Dendritic cell treated with granulocyte-macrophage colony-stimulating factor and Interleukin-4, amounts not matched to agents 40 ng/mL and 50 ng/mL, for 4 days (primary cell): ENCODE results near the gene CDC42BPA.

Source experiments
- H3K27ac Mint-ChIP-seq: one replicate; pipeline ENCODE4 v1.8.0; 2022; ENCODE audit warnings: mild to moderate bottlenecking, mixed read lengths
- H3K27me3 Mint-ChIP-seq: one replicate; pipeline ENCODE4 v1.8.0; 2022; ENCODE audit warnings: mild to moderate bottlenecking, mixed read lengths
- H3K36me3 Mint-ChIP-seq: one replicate; pipeline ENCODE4 v1.8.0; 2022; ENCODE audit warnings: low read depth, mixed read lengths
- H3K4me1 Mint-ChIP-seq: one replicate; pipeline ENCODE4 v1.8.0; 2022; ENCODE audit warnings: low read depth, mixed read lengths
- H3K4me3 Mint-ChIP-seq: one replicate; pipeline ENCODE4 v1.8.0; 2022; ENCODE audit warnings: mild to moderate bottlenecking, moderate library complexity, mixed read lengths
- H3K9me3 Mint-ChIP-seq: one replicate; pipeline ENCODE4 v1.8.0; 2022; ENCODE audit warnings: mixed read lengths
- intact Hi-C: fragments of 100-400 bp; cut with micrococcal nuclease; formaldehyde crosslinking; loops from one replicate; pipeline ENCODE4 v1.15.0; 2022

Gene CDC42BPA

DNA sequence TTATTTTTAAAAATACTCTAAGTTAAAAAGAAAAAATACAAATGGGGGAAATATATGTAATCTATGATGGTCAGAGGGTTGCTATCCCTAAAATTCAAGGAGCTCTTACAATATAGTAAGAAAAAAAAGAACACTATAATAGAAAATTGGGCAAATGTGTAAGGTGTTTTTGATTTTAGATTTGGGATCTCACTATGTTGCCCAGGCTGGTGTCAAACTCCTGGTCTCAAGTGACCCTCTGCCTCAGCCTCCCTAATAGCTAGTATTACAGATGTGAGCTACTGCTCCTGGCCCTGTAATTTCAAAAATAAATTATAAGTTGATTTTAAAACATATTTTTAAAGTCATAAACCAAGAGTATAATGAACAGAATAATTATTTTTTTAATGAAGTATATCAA, 45.9 kb downstream of the CDC42BPA start:
- Mint-ChIP-seq H3K4me1 (no peaks in the 10 kb centered on the region), H3K27me3 (no peaks in the 10 kb centered on the region), H3K27ac (no peak overlapping the region), H3K9me3 (peaks cover 11% of the 10 kb centered on the region), H3K4me3 (no peak overlapping the region), H3K36me3 (no peaks in the 10 kb centered on the region)
- intact Hi-C loops: no loop called here

DNA sequence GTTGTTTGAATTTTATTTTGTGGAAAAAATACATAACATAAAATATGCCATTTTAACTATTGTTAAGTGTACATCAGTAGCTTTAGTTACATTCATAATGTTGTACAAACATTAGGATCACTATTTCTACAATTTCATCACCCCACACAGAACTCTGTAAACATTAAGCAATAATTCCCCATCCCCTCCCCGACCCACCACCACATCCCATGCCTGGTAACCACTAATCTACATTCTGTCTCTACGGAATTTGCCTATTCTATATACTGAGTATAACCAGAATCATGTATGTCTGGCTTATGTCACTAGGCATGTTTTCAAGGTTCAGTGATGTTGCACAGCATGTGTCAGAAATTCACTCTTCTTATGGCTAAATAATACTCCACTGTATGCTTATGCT, 47.7 kb downstream of the CDC42BPA start:
- intact Hi-C loops: no loop called here
- no peaks in the 10 kb centered on the region for H3K36me3 Mint-ChIP-seq
- no peak overlapping the region for H3K27ac Mint-ChIP-seq
- no peaks in the 10 kb centered on the region for H3K27me3 Mint-ChIP-seq
- H3K4me1 Mint-ChIP-seq: no peaks in the 10 kb centered on the region
- no peak overlapping the region for H3K4me3 Mint-ChIP-seq
- peaks cover 1% of the 10 kb centered on the region for H3K9me3 Mint-ChIP-seq

DNA sequence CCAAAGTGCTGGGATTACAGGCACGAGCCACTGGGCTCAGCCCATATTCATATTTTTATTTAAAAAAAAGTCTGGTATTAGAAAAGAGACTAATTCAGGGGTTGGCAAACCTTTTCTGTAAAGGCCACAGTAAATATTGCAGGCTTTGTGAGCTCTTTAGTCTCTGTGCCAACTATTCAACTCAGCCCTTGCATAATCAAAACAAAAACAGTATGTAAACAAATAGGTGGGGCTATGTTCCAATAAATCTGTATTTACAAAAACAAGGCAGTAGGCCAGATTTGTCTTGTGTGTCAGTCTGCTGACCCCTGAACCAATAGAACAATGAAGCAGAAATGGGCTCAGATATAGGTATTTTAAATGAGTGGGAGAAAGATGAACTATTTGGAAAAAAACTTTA, 49.3 kb downstream of the CDC42BPA start:
- H3K27ac Mint-ChIP-seq: no peak overlapping the region
- no peaks in the 10 kb centered on the region for H3K9me3 Mint-ChIP-seq
- no peak overlapping the region for H3K4me3 Mint-ChIP-seq
- no peaks in the 10 kb centered on the region for H3K27me3 Mint-ChIP-seq
- intact Hi-C loops: no loop called here
- no peaks in the 10 kb centered on the region for H3K36me3 Mint-ChIP-seq
- H3K4me1 Mint-ChIP-seq: no peaks in the 10 kb centered on the region

DNA sequence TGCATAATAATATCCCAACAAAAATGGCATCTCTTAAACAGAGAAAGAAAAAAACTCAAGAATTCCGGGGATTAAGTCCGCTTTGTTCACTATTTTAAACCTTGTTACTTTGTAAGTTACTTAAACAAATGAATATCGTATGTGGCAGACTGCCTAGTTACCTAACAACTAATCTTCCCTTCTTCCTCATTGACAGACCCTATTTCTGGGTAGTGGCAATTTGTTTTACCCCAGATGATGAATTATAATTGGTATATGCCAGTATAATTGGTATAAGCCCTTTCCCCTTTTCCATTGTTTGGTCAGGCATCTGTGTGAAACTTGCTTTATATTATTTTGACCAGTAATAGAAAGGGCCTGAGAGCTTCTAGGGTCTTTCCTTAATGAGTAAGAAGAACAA, 52.4 kb downstream of the CDC42BPA start:
- no peak overlapping the region for H3K27ac Mint-ChIP-seq
- no peak overlapping the region for H3K4me3 Mint-ChIP-seq
- no peaks in the 10 kb centered on the region for H3K27me3 Mint-ChIP-seq
- H3K9me3 Mint-ChIP-seq: no peaks in the 10 kb centered on the region
- intact Hi-C loops: no loop called here
- no peaks in the 10 kb centered on the region for H3K4me1 Mint-ChIP-seq
- H3K36me3 Mint-ChIP-seq: no peaks in the 10 kb centered on the region

DNA sequence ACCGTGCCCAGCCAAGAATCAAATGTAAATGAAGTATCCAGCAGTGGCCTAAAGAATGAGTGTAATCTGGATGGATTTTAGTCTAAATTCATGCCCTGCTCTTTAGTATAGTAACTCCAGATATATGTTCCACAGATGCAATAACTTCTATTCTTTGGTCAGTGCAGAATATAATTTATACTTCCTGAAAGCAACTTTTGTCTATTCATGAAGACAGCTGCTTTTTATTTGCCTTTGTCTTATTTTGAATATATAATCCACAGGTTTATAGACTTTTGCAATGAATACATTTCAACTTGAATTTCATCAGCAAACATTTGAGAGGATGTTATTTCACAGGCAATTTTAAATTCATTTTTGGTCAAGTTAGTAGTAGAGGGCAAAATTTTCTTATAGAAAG, 54.4 kb downstream of the CDC42BPA start:
- Mint-ChIP-seq H3K4me3 (no peak overlapping the region), H3K4me1 (no peaks in the 10 kb centered on the region), H3K36me3 (no peaks in the 10 kb centered on the region), H3K9me3 (no peaks in the 10 kb centered on the region), H3K27me3 (no peaks in the 10 kb centered on the region), H3K27ac (no peak overlapping the region)
- intact Hi-C loops: no loop called here

DNA sequence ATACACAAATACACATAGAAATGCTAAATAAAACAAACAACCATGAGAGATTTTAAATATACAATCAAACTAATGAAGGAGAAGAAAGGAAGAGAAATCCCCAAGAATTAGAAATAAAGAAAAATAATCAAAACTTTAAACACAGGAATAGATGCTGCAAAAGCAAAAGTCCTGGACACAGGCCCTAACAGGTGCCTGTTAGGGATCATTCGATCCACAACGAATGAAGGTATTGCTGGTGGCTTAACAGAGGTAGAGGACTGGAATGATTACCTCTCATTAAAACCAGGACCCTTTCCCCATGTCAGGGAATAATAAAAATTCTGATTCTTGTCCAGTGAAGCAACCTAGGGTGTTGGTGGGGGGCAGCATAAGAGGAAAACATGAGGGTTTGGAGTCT, 56.8 kb downstream of the CDC42BPA start:
- H3K36me3 Mint-ChIP-seq: no peaks in the 10 kb centered on the region
- H3K27me3 Mint-ChIP-seq: no peaks in the 10 kb centered on the region
- intact Hi-C loops: no loop called here
- H3K4me3 Mint-ChIP-seq: no peak overlapping the region
- no peak overlapping the region for H3K27ac Mint-ChIP-seq
- no peaks in the 10 kb centered on the region for H3K4me1 Mint-ChIP-seq
- H3K9me3 Mint-ChIP-seq: no peaks in the 10 kb centered on the region

DNA sequence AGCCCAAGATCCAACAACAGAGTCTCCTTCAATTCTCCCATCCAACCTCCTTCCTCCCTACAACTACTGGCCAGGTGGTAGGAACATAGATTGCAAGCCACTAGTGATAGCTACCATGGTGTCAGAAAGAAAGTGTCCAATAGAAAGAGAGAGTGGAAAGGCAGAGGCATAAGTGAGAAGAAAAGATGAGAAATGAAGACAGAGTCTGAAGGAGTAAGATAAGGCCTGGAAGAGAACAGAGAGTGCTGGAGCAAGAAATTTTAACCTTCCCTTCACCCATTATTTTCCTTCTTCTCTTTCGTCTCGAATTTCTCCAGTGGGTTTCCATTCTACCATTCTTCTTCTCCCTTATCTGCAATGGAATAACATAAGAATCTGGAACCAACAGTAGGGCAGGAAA, 57.9 kb downstream of the CDC42BPA start:
- Mint-ChIP-seq H3K9me3 (no peaks in the 10 kb centered on the region), H3K36me3 (no peaks in the 10 kb centered on the region), H3K27ac (no peak overlapping the region), H3K4me1 (no peaks in the 10 kb centered on the region), H3K27me3 (no peaks in the 10 kb centered on the region), H3K4me3 (no peak overlapping the region)
- intact Hi-C loops: no loop called here

DNA sequence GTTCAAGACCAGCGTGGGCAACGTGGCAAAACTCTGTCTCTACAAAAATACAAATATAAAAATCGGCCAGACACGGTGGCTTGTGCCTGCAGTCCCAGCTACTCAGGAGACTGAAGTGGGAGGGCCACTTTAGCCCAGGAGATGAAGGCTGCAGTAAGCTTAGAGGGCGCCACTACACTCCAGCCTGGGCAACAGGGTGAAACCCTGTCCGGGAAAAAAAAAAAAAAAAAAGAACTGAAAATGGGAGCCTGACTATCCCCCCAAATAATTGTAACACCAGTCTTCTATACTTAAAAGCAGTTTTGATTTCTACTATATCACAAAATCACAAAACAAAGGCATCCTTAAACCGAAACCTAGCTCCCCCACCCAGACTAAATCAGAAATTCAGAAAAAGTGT, 60.3 kb downstream of the CDC42BPA start:
- no peaks in the 10 kb centered on the region for H3K27me3 Mint-ChIP-seq
- H3K27ac Mint-ChIP-seq: no peak overlapping the region
- intact Hi-C loops: no loop called here
- H3K9me3 Mint-ChIP-seq: no peaks in the 10 kb centered on the region
- H3K4me3 Mint-ChIP-seq: no peak overlapping the region
- no peaks in the 10 kb centered on the region for H3K36me3 Mint-ChIP-seq
- no peaks in the 10 kb centered on the region for H3K4me1 Mint-ChIP-seq

DNA sequence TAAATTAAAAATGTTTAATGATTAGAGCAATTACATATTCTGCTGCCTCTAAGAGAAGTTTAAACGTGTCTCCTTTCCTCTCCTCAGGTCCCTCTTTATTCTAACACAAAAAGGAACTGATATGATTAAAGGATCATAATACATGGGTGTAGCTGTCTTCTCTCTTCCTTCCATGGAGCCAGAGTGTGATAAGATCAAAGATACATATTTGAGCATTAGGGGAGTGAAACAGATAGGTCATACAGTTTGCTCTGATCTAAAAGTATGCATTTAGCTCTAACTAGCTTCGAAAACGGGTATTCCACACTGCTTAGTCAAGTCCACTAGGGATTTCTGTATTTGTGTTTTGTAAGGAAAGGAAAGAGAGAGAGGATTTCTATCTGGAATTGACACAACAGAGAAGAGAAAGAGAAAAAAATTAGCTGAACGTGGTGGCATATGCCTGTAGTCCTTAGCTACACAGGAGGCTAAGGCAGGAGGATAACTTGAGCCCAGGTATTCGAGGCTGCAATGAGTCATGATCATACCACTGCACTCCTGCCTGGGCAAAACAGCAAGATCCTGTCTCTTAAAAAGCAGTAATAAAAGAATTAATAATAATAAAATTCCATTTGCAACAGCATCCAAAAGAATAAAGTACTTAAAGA, 63.1 kb downstream of the CDC42BPA start:
- Mint-ChIP-seq H3K4me3 (no peak overlapping the region), H3K36me3 (no peaks in the 10 kb centered on the region), H3K9me3 (no peaks in the 10 kb centered on the region), H3K4me1 (no peaks in the 10 kb centered on the region), H3K27ac (no peak overlapping the region), H3K27me3 (no peaks in the 10 kb centered on the region)
- intact Hi-C loops: no loop called here

DNA sequence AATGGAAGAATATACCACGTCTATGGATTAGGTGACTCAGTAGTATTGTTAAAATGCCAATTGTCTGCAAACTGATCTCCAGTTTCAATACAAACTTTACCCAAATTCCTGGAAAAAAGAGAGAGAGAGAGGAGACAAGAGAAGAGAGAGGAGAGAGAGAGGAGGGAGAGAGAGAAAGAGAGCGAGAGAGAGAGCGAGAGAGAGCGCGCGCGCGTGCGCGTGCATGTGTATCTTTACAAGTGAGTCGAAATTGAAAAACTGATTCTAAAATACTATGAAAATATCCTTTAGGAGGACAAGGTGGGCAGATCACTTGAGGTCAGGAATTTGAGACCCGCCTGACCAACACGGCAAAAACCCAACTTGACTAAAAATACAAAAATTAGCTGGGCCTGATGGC, 65.2 kb downstream of the CDC42BPA start:
- Mint-ChIP-seq H3K27ac (no peak overlapping the region), H3K4me3 (no peak overlapping the region), H3K27me3 (no peaks in the 10 kb centered on the region), H3K9me3 (no peaks in the 10 kb centered on the region), H3K4me1 (no peaks in the 10 kb centered on the region), H3K36me3 (no peaks in the 10 kb centered on the region)
- intact Hi-C loops: no loop called here

DNA sequence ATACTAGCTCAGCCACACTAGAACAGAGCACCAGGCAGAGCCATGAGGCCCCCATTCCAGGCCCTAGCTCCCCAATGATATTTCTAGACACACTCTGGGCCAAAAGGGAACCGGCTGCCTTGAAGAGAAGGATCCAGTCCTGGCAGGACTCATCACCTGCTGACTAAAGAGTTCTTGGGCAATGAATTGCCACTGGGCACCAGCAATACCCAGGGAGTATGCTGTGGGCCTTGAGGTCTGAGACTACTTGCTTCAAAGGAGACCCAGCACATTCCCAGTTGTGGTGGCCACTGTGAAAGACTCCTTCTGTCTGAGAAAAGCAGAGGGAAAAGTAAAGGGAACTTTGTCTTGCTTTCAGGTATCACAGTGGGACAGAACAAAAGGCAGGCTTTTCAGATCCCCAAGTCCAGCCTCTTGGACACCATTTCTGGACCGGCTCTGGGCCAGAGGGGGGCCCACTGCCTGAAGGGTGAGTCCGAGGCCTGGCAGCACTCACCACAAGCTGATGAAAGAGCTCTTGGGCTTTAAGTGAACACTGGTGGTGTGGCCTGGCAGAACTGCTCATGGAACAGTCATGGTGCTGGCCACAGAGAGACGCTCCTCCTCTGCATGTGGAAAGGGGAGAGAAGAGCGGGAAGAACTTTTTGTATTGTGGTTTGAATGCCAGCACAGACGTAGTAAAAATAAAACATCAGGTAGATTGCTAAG, 72.5 kb downstream of the CDC42BPA start:
- Mint-ChIP-seq H3K4me1 (no peaks in the 10 kb centered on the region), H3K27ac (no peak overlapping the region), H3K27me3 (no peaks in the 10 kb centered on the region)

DNA sequence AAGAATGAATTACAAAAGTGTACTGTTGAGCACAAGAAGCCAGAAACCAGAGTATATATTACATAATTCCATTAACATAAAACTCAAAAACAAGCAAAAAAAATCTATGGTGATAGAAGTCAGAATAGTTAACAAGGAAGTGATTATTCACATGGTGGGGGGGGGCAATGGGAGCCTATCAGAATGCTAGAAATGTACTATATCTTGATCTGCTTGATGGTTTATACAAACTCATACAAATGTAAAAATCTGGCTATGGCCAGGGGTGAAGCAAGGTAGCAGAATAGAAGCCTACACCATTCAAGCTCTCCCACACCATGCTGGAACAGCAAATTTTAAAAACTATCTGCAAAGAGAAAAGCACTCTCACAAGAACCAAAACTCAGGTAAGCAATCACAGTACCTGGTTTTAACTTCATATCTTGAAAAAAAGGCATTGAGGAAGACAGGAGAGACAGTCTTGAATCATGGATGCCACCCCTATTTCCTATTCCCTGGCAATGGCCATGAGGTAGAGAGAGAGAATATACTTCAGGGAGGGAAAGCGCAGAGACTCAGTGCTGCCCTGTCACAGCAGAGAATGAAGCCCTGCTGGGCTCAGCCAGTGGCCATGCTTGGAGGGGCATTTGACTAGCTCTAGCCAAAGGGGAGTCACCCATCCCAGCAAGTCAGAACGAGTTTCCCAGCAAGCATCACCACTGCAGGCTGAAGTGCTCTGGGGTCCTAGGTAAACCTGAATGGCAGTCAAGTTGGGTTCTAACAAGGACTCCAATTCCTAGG, 73.8 kb downstream of the CDC42BPA start:
- Mint-ChIP-seq H3K27ac (no peak overlapping the region), H3K4me1 (no peaks in the 10 kb centered on the region), H3K9me3 (no peaks in the 10 kb centered on the region), H3K27me3 (no peaks in the 10 kb centered on the region), H3K4me3 (no peak overlapping the region), H3K36me3 (no peaks in the 10 kb centered on the region)
- intact Hi-C loops: no loop called here

More for the DNA sequence above, 72.5 kb downstream of the CDC42BPA start:
- Mint-ChIP-seq H3K9me3 (no peaks in the 10 kb centered on the region), H3K36me3 (no peaks in the 10 kb centered on the region), H3K4me3 (no peak overlapping the region)
- intact Hi-C loops: no loop called here

DNA sequence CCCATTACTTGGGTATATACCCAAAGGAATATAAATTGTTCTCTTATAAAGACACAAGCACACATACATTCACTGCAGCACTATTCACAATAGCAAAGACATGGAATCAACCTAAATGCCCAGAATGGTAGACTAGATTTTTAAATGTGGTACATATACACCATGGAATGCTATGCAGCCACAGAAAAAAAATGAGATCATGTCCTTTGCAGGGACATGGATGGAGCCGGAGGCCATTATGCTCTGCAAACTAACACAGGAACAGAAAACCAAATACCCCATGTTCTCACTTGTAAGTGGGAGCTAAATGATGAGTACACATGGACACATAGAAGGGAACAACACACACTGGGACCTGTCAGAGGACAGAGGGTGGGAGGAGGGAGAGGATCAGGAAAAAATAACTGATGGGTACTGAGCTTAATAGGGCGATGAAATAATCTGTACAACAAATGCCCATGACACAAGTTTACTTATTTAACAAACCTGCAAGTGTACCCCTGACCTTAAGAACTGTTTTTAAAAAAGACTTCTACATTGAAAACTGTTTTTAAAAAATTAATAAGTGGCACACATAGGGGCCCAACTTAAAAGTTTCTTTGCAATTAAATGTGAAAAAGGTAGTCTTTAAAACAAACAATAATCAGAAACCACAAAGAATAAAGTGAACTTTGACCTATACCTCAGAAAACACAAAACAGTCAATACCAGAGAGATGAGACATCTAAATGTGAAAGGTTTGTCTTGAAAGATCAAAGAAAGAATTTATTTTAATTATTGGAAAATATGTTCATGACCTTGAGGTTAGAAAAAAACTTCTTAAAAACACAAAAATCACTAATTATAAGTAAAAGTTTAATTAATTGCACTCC, 75.2 kb downstream of the CDC42BPA start:
- H3K4me1 Mint-ChIP-seq: no peaks in the 10 kb centered on the region
- no peak overlapping the region for H3K27ac Mint-ChIP-seq
- intact Hi-C loops: no loop called here
- H3K27me3 Mint-ChIP-seq: no peaks in the 10 kb centered on the region
- no peaks in the 10 kb centered on the region for H3K9me3 Mint-ChIP-seq
- no peak overlapping the region for H3K4me3 Mint-ChIP-seq
- H3K36me3 Mint-ChIP-seq: no peaks in the 10 kb centered on the region

DNA sequence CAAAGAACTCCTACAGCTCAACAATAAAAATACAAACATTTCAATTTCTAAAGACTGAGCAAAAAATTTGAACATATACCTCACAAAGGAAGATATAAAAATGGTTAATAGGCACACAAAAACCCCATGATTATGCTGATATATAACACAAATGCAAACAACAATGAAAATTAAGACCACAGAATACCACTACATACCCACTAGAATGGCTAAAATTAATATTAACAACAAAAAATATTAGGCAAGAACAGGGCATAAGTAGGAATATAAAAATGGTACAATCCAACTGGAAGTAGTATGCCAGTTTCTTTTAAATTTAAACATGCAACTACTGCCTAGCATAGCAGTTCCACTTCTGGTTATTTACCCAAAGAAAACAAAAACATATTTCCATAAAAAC, 77.3 kb downstream of the CDC42BPA start:
- Mint-ChIP-seq H3K4me1 (no peaks in the 10 kb centered on the region), H3K9me3 (no peaks in the 10 kb centered on the region), H3K27me3 (no peaks in the 10 kb centered on the region), H3K27ac (no peak overlapping the region), H3K4me3 (no peak overlapping the region), H3K36me3 (no peaks in the 10 kb centered on the region)
- intact Hi-C loops: no loop called here
